HPDE6-E6E7 (cell line): ENCODE results near the gene PET100.
"Not testable (repeated sequence)": the region's sequence is repeated elsewhere in the genome, so short reads cannot be mapped to it uniquely, and the experiment has no call there.

Experiments
- DNase-seq: peaks from one replicate; pipeline ENCODE4 v3.0.0; 2011; ENCODE audit warnings: missing footprints; ENCODE audit errors: extremely low spot score

PET100 gene

GRCh38 chr19:7633698-7634097 is 4.1 kb downstream of the PET100 start, which contains the start of gene PCP2:
Gene PCP2, minus strand, starts transcription at chr19:7633719. Its CDS starts 262 bp downstream, at chr19:7633457.
- no peak for DNase-seq

- no peak for DNase-seq
Observed at GRCh38 chr19:7635670-7636069, 6.1 kb downstream of the PET100 start.

GRCh38 chr19:7636317-7636690 is 6.7 kb downstream of the PET100 start:
- DNase-seq, result no peak

DNA sequence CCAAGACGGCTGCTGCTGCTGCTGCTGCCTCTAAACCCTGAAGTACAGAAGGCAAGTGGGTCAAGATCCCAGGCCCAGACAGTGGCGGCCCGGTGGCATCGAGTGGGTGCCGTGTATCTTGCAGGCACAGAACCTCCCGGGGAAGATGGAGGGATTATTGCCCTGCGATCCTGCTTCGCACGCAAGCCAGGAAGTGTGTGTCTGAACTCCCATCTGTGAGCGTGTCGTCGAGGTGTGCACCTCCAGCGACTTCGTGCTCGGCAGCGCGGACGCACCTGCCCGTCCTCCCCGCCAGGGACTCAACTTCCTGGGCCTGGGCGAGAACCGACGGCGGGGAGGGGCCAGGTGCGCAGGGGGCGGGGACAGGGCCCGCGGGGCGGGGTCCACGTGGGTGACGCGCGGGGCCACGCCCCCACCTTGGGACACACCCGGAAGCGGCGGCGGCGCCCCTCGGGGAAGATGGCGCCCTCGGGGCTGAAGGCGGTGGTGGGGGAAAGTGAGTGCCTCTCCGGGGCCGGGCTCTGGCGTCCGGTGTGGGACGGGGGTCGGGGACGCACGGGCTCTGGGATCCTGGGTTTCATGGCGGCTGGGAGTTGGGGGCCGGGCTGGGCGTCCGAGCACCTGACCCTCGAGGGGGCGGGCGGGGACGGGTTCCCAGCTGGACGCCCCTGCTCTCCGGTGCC is 7.2 kb downstream of the PET100 start, which contains the start of gene STXBP2:
STXBP2 (plus strand) TSS at position 420 of the 683 bp plus-strand sequence; CDS start at position 460, 40 bp downstream.
- peak; percentile 82 for DNase-seq

- DNase-seq, result no peak
Observed at GRCh38 chr19:7637374-7638256, 8.0 kb downstream of the PET100 start.

GRCh38 chr19:7638802-7639465 is 9.3 kb downstream of the PET100 start:
- DNase-seq, result no peak

GRCh38 chr19:7639863-7640348 is 10.3 kb downstream of the PET100 start:
- DNase-seq, result no peak

- DNase-seq, result no peak
Observed at GRCh38 chr19:7640803-7641202, 11.2 kb downstream of the PET100 start.

GRCh38 chr19:7641290-7642276 is 12.0 kb downstream of the PET100 start:
- DNase-seq, result no peak

GRCh38 chr19:7642295-7643030 is 12.9 kb downstream of the PET100 start:
- no peak for DNase-seq

DNA sequence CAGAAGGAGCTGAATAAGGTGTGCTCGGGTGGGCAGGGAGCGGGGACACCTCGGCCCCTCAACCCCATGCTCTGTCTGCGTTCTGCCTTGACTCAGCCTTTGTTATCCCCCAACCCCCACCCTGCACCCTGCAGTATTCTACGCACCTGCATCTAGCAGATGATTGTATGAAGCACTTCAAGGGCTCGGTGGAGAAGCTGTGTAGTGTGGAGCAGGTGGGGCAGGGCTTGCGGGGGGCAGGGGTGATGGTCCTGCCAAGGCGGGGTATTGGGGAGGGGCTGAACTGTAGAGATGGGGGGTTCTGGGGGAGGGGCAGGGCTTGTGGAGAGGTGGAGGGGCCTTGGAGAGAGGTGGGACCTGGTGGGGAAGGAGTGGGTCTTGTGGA is 13.4 kb downstream of the PET100 start:
- DNase-seq, result no peak

DNA sequence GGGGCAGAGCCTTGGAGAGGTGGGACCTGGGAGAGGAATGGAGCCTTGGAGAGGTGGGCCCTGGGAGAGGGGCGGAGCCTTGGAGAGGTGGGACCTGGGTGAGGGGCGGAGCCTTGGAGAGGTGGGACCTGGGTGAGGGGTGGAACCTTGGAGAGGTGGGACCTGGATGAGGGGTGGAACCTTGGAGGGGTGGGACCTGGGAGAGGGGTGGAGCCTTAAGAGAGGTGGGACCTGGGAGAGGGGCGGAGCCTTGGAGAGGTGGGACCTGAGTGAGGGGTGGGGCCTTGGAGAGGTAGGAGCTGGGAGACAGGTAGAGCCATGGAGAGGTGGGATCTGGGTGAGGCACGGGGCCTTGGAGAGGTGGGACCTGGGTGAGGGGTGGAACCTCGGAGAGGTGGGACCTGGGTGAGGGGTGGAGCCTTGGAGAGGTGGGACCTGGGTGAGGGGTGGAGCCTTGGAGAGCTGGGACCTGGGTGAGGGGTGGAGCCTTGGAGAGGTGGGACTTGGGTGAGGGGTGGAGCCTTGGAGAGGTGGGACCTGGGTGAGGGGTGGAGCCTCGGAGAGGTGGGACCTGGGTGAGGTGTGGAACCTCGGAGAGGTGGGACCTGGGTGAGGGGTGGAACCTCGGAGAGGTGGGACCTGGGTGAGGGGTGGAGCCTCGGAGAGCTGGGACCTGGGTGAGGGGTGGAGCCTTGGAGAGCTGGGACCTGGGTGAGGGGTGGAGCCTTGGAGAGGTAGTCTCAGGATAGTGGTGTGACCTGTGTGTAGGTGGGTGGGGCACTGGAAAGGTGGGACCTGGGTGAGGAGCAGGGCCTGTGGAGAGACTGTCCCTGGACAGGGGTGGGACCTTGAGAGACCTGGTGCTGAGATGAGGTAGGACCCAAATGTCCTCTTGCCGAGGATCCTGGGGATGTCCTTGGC is 14.3 kb downstream of the PET100 start:
- DNase-seq, result not testable (repeated sequence)

DNA sequence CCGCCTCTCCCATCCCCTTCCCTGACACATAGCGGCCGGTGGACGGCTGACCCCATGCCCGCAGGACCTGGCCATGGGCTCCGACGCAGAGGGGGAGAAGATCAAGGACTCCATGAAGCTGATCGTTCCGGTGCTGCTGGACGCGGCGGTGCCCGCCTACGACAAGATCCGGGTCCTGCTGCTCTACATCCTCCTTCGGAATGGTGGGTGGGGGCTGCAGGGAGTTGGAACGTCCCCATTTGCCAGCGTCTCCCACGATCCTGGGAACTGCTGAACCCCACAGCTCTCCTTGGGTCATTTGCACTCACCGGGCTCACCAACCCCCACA is 14.9 kb downstream of the PET100 start:
- DNase-seq, result no peak

DNA sequence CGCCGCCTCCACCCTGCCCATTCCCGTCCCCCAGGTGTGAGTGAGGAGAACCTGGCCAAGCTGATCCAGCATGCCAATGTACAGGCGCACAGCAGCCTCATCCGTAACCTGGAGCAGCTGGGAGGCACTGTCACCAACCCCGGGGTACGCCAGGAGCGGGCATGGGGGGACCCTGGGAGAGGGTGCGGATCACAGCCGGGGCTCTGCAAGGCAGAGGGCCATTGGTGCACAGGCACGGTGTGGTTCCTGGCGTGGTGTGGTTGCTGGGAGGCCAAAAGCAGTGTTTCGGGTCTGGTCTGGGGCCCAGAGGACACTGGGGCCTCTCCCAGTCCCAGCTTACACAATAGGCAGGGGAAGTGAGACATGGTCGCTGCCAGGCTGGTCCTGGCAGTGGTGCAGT is 15.6 kb downstream of the PET100 start:
- DNase-seq, result no peak

- DNase-seq, result no peak
Observed at GRCh38 chr19:7645656-7646425, 16.2 kb downstream of the PET100 start.

- no peak for DNase-seq
Observed at GRCh38 chr19:7646426-7646700, 16.8 kb downstream of the PET100 start.

DNA sequence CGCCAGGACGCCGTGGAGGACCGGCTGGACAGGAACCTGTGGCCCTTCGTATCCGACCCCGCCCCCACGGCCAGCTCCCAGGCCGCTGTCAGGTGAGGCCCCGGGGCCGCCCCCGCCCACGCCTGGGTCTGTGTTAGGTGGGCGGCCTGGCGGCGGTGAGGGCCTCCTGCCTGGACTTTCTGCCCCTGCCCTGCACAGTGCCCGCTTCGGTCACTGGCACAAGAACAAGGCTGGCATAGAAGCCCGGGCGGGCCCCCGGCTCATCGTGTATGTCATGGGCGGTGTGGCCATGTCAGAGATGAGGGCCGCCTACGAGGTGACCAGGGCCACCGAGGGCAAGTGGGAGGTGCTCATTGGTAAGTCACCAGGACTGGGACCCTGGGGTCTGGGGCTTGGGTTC is 17.6 kb downstream of the PET100 start:
- no peak for DNase-seq

DNA sequence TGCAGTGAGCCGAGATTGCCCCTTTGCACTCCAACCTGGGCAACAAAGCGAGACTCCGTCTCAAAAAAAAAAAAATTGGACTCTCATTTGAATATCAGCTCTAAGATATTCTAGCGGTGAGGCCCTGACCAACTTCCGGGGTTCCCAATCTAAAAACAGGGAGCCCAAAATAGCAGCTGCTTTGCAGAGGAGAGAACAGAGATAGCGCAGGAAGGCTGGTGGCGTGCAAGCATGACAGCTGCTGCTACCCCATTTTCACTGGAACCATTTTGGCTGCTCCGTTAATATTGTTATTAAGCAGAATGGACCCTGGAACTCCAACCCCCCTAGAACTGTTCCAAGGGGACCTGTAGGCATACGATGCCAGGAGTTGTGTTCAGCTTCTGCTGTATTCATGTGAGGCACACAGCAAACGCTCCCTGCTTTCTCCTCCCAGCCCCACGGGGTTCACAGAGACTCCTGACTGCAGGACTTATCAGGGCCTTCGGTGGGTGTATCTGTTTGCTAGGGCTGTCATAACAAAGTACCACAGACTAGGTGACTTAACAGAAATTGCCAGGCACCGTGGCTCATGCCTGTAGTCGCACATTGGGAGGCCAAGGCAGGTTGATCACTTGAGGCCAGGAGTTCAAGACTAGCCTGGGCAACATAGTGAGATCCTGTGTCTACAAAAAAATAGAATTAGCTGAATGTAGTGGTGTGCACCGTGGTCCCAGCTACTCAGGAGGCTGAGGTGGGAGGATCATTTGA is 18.8 kb downstream of the PET100 start:
- no peak for DNase-seq
